ENCODE measurements around the gene TYW1.
A peak's percentile ranks its signal among the peaks of the same experiment; 100 is the strongest.
"Not testable (repeated sequence)": the region's sequence is repeated elsewhere in the genome, so short reads cannot be mapped to it uniquely, and the experiment has no call there.

The TYW1 gene

DNA sequence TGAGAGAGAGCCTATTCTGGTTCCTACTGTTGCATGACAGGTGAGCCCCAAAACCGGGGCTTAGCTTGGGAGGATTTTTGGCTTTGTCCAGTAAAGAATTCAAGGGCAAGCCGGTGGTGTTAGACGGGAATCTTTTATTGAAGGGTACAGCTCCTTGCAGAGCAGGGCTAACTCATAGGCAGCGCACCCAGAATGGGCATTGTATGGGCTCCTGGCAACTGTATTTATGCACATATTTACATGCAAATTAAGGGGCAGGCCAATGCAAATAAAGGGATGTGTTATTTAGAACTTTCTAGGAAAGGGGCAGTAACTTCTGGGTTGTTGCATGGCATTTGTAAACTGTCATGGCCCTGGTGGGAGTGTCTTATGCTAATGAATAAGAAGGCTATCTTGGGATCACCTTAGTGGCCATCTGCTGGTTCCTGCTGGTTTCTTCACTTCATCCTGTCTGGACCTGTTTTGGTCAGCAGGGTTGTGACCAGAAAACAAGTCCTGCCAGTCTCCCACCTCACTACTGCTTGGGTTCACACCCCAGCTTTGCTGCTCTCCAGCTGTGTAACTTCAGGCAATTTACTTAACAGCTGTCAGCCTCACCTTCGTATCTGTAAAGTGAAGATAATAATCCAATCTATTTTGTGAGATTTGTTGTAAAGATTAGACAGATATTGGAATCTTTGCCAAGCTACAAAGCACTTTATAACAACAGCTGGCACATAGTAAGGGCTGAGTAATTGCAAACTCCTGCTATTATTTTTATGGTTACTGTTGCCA, 182.5 kb downstream of the TYW1 start:
- H2BK12ac ChIP-seq (ENCODE audit: low read length); H3K79me1 ChIP-seq (ENCODE audit: low read length); H3K9me3 ChIP-seq (ENCODE audit: insufficient read depth, low read depth, low read length); H3K27me3 ChIP-seq (ENCODE audit: insufficient read depth, low read length); H3K23ac ChIP-seq (ENCODE audit: low read length); H4K12ac ChIP-seq (ENCODE audit: low read depth, low read length); H3K9ac ChIP-seq (ENCODE audit: low read length); H3K27ac ChIP-seq (ENCODE audit: low read depth, low read length); H2AFZ ChIP-seq (ENCODE audit: insufficient read depth, low read length, poor library complexity); H2BK120ac ChIP-seq (ENCODE audit: insufficient read depth, low read length, poor library complexity); H3K4me1 ChIP-seq (ENCODE audit: control insufficient read depth in 1 of 2, insufficient read depth in 2 of 2, low read length in 2 of 2); H2AK5ac ChIP-seq (ENCODE audit: low read length); H3K18ac ChIP-seq (ENCODE audit: low read length); H3K4ac ChIP-seq (ENCODE audit: low read depth, low read length); H3K36me3 ChIP-seq (ENCODE audit: control insufficient read depth in 1 of 2, insufficient read depth in 2 of 2, low read length in 2 of 2); H3K14ac ChIP-seq (ENCODE audit: low read length); H3K4me3 ChIP-seq (ENCODE audit: low read depth, low read length); H3K4me2 ChIP-seq (ENCODE audit: low read length); H2BK5ac ChIP-seq (ENCODE audit: low read depth, low read length, poor library complexity); H3K79me2 ChIP-seq (ENCODE audit: control insufficient read depth, insufficient read depth, low read length, poor library complexity); H4K8ac ChIP-seq (ENCODE audit: low read depth, low read length); H4K91ac ChIP-seq (ENCODE audit: low read depth, low read length): not testable (repeated sequence)
- no CpG with 5 or more reads among the region's 5 CpGs for WGBS (ENCODE audit: extremely low coverage, insufficient coverage, insufficient read length)
- DNase-seq = peak; percentile 48 to 49

DNA sequence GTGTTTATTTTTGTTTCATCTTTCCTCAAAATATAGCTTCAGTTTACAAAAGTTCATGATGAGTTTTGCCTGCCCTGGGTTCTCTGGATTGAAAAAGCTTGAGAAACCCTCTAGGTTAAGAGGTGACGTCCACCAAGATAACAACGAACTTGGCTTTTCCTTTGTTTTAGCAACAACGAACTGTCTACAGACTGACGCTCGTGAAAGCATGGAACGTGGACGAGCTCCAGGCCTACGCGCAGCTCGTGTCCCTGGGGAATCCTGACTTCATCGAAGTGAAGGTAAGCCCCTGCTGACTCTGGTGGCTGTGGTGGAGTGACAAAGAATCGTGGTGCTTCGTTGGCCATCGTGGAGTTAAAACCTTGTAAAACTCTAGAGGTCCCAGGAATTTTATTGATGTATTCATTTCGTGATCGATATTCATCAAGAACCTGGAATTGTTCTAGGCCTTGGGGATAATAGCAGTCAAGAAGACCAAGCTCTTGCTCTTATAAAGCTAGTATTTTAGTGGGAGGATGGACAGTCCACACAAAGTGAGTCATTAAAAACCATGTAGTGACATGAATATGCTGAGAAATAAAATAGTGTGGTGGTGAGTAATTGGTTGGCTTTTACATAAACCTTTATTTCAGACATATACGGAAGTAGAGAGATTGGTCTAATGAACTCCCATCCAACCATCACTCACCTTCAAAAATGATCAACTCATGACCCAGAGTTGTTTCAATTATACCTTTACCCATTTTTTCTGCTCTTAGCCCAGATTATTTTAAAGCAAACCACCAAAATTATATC, 186.5 kb downstream of the TYW1 start:
- not testable (repeated sequence) for H4K8ac ChIP-seq (ENCODE audit: low read depth, low read length); H3K18ac ChIP-seq (ENCODE audit: low read length); H3K14ac ChIP-seq (ENCODE audit: low read length); H4K91ac ChIP-seq (ENCODE audit: low read depth, low read length); H2BK120ac ChIP-seq (ENCODE audit: insufficient read depth, low read length, poor library complexity); H3K23ac ChIP-seq (ENCODE audit: low read length); H3K27ac ChIP-seq (ENCODE audit: low read depth, low read length); H2BK12ac ChIP-seq (ENCODE audit: low read length); H3K79me2 ChIP-seq (ENCODE audit: control insufficient read depth, insufficient read depth, low read length, poor library complexity); H3K79me1 ChIP-seq (ENCODE audit: low read length); H3K4me3 ChIP-seq (ENCODE audit: low read depth, low read length); H3K9me3 ChIP-seq (ENCODE audit: insufficient read depth, low read depth, low read length); H3K27me3 ChIP-seq (ENCODE audit: insufficient read depth, low read length); H3K36me3 ChIP-seq (ENCODE audit: control insufficient read depth in 1 of 2, insufficient read depth in 2 of 2, low read length in 2 of 2); H2AK5ac ChIP-seq (ENCODE audit: low read length); H2AFZ ChIP-seq (ENCODE audit: insufficient read depth, low read length, poor library complexity); H3K9ac ChIP-seq (ENCODE audit: low read length); H3K4me2 ChIP-seq (ENCODE audit: low read length); H2BK5ac ChIP-seq (ENCODE audit: low read depth, low read length, poor library complexity); H3K4me1 ChIP-seq (ENCODE audit: control insufficient read depth in 1 of 2, insufficient read depth in 2 of 2, low read length in 2 of 2); H3K4ac ChIP-seq (ENCODE audit: low read depth, low read length); H4K12ac ChIP-seq (ENCODE audit: low read depth, low read length)
- peak in 1 of 2 donors; percentile 26 for DNase-seq
- WGBS (ENCODE audit: extremely low coverage, insufficient coverage, insufficient read length) = no CpG with 5 or more reads among the region's 17 CpGs

DNA sequence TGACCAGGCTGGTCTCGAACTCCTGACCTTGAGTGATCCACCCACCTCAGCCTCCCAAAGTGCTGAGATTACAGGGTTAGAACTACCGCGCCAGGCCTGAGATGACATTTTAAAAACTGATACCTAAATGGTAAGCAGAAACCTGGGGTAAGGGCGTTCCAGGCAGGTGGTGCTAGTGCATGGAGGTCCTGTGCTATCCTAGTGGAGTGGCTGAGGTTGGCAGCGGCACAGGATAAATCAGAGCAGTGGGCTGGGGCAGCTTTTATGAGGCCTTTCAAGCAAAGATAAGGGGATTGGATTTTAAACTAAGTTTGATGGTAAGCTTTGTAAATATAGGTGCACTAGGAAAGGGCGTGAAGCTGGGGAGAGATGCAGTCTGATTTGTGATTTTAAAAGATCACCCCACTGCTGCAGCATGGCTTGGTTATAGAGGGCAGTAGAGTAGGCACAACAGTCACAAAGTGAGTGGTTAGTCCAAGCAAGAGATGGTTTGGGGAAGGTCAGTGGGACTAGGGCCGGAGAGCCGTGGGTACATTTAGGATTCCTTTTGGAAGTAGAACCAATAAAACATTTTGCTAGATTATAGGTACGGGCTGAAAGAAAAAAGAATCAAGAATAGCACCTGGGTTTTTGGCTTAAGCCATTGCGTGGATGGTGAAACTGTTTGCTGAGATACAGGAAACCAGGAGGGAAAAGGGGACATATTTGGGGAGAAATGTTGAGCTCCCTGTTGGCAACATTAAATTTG, 188.5 kb downstream of the TYW1 start:
- not testable (repeated sequence) for H2BK120ac ChIP-seq (ENCODE audit: insufficient read depth, low read length, poor library complexity); H3K79me2 ChIP-seq (ENCODE audit: control insufficient read depth, insufficient read depth, low read length, poor library complexity); H3K23ac ChIP-seq (ENCODE audit: low read length); DNase-seq; H2BK12ac ChIP-seq (ENCODE audit: low read length); H4K91ac ChIP-seq (ENCODE audit: low read depth, low read length); H2BK5ac ChIP-seq (ENCODE audit: low read depth, low read length, poor library complexity); H3K79me1 ChIP-seq (ENCODE audit: low read length); H3K4me1 ChIP-seq (ENCODE audit: control insufficient read depth in 1 of 2, insufficient read depth in 2 of 2, low read length in 2 of 2); H3K9ac ChIP-seq (ENCODE audit: low read length); H3K4me3 ChIP-seq (ENCODE audit: low read depth, low read length); H3K4ac ChIP-seq (ENCODE audit: low read depth, low read length); H2AK5ac ChIP-seq (ENCODE audit: low read length); H2AFZ ChIP-seq (ENCODE audit: insufficient read depth, low read length, poor library complexity); H4K12ac ChIP-seq (ENCODE audit: low read depth, low read length); H3K9me3 ChIP-seq (ENCODE audit: insufficient read depth, low read depth, low read length); H3K4me2 ChIP-seq (ENCODE audit: low read length); H3K36me3 ChIP-seq (ENCODE audit: control insufficient read depth in 1 of 2, insufficient read depth in 2 of 2, low read length in 2 of 2); H4K8ac ChIP-seq (ENCODE audit: low read depth, low read length); H3K14ac ChIP-seq (ENCODE audit: low read length); H3K18ac ChIP-seq (ENCODE audit: low read length); H3K27me3 ChIP-seq (ENCODE audit: insufficient read depth, low read length); H3K27ac ChIP-seq (ENCODE audit: low read depth, low read length)
- WGBS (ENCODE audit: extremely low coverage, insufficient coverage, insufficient read length) = no CpG with 5 or more reads among the region's 10 CpGs

DNA sequence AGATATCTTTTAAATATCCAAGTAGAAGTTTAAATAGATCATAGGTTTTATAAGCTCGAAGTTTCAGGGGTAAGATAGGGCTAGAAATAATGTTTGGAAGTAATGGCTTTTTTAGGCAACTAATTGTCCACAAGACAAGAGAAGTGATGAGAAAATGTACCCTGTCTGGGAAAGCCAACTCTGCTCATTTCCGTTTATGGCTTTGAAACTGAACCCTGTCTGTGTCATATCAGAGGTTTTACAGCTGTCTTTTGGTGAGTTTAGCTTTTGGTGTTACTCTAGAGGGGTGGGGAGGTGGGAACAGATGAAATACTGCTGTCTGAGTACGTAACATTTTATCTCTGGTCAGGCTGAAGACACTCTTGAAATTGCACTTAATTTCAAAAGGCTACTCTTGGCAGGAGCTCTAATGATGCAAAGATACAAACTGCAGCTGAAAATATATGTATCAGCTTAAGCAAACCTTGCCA, 189.1 kb downstream of the TYW1 start:
- H3K9ac ChIP-seq (ENCODE audit: low read length); H3K36me3 ChIP-seq (ENCODE audit: control insufficient read depth in 1 of 2, insufficient read depth in 2 of 2, low read length in 2 of 2); H3K27ac ChIP-seq (ENCODE audit: low read depth, low read length); H2AK5ac ChIP-seq (ENCODE audit: low read length); H3K4ac ChIP-seq (ENCODE audit: low read depth, low read length); H3K79me1 ChIP-seq (ENCODE audit: low read length); H3K9me3 ChIP-seq (ENCODE audit: insufficient read depth, low read depth, low read length); DNase-seq; H4K91ac ChIP-seq (ENCODE audit: low read depth, low read length); H3K23ac ChIP-seq (ENCODE audit: low read length); H2BK12ac ChIP-seq (ENCODE audit: low read length); H4K12ac ChIP-seq (ENCODE audit: low read depth, low read length); H2AFZ ChIP-seq (ENCODE audit: insufficient read depth, low read length, poor library complexity); H3K4me1 ChIP-seq (ENCODE audit: control insufficient read depth in 1 of 2, insufficient read depth in 2 of 2, low read length in 2 of 2); H4K8ac ChIP-seq (ENCODE audit: low read depth, low read length); H3K18ac ChIP-seq (ENCODE audit: low read length); H3K79me2 ChIP-seq (ENCODE audit: control insufficient read depth, insufficient read depth, low read length, poor library complexity); H3K4me2 ChIP-seq (ENCODE audit: low read length); H3K14ac ChIP-seq (ENCODE audit: low read length); H3K27me3 ChIP-seq (ENCODE audit: insufficient read depth, low read length); H2BK5ac ChIP-seq (ENCODE audit: low read depth, low read length, poor library complexity); H3K4me3 ChIP-seq (ENCODE audit: low read depth, low read length); H2BK120ac ChIP-seq (ENCODE audit: insufficient read depth, low read length, poor library complexity): not testable (repeated sequence)
- no CpG with 5 or more reads among the region's 3 CpGs for WGBS (ENCODE audit: extremely low coverage, insufficient coverage, insufficient read length)

All from trophoblast cell (in vitro differentiated cells and primary cell).